Measurements from ENCODE around the gene MYO3B.

GRCh38 chr2:170248574-170249393 lies 70.8 kb downstream of the MYO3B start:
- TF ChIP-seq CTCF (conservative IDR thresholded peaks at IDR 0.05) (no peak), ZFX (IDR thresholded peaks at IDR 0.05) (no peak)
